HG02759 (cell line): ENCODE results near the gene AHNAK.
"Not testable (repeated sequence)": the region's sequence is repeated elsewhere in the genome, so short reads cannot be mapped to it uniquely, and the experiment has no call there.

ENCODE experiments used
- ATAC-seq: cut with Tn5 transposase; IDR thresholded peaks from one replicate; pipeline ENCODE4 v1.9.1; 2021; ENCODE audit warnings: mild to moderate bottlenecking, moderate library complexity; ENCODE audit not compliant: unreplicated experiment

Gene AHNAK

DNA sequence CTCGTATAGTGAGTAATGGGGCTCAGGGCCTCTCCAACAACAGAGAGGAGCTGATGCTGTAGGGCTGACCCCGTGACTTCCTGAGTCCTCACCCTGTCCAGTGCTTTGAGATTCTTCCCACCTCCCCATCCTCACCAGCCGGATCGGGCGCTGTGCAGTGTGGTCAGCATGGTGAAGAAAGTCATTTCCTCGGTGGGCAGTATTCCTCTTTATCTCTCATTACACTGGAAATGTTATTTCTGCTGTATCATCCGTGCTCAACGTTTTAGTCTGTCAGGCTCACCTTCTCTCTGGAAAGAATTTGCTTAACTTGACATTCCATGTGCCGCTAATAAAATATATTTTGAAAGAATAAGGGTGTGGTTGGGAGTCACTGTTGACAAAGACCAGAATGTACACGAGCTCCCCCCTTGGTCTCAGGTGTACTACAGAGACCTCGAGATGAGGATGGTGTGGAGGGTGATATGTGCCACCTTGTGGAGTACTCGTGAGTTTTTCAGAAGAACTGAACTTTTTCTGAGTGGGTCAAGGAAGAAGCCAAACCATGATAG lies 153.5 kb downstream of the AHNAK start:
- ATAC-seq, result no peak

DNA sequence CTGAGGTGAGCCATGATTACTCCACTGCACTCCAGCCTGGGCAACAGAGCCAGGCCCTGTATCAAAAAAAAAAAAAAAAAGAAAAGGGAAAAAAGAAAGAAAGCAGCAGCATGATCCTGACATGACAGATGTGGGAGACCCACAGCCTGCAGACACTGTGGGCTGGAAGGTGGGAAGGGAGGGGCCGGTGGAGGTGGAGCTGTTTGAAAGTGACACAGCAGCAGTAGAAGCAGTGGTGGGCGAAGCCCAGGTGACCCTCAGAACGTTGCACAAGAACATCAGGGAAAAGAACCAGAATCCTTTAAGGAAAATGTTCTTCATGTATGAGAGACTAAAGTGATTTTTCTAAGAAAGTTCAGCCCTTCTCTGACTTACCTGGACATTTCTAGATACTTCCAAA lies 154.1 kb downstream of the AHNAK start:
- no peak for ATAC-seq

DNA sequence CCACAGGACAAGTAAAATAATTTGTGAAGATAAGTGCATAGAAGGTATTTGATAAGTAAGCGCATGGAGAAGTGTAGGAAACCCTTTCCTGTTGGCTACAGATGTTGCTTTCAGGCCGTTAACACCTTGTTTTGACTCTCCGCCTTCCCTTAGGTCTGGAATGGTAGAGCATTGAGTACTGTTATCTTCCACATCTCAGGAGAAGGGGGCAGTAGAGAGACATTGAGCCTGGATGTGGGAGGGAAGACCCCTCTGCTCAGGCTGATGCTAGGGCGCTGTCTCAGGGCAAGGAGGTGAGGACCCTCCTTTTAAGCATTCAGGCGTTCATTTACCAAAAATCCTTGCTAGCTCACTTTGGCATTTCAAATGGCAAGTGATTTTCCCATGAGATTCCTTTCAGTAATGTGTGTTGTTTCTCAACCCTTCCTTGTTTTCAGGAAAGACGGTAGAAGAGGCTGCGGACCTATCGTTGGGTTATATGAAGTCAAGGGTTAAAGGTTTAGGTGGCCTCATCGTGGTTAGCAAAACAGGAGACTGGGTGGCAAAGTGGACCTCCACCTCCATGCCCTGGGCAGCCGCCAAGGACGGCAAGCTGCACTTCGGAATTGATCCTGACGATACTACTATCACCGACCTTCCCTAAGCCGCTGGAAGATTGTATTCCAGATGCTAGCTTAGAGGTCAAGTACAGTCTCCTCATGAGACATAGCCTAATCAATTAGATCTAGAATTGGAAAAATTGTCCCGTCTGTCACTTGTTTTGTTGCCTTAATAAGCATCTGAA lies 154.8 kb downstream of the AHNAK start:
- ATAC-seq, result no peak

DNA sequence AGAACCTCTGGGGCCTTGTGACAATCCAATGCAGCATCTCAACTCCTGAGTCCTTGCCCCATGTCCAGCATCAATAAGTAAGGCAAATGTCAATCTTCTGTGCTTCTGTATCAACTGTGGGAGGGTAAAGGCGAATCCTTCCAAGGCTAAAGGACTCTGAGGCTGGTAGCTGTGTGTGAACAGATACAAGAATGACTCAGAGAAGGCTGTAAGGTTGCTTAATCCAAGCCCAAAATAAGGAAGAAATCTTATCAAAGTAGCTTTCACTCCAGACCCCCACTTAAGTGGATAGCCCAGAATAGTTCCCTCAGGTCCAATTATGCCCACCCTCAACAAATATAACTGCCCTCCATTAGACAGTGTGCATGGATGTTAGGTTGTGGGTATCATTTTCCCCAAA lies 155.9 kb downstream of the AHNAK start:
- ATAC-seq, result no peak

DNA sequence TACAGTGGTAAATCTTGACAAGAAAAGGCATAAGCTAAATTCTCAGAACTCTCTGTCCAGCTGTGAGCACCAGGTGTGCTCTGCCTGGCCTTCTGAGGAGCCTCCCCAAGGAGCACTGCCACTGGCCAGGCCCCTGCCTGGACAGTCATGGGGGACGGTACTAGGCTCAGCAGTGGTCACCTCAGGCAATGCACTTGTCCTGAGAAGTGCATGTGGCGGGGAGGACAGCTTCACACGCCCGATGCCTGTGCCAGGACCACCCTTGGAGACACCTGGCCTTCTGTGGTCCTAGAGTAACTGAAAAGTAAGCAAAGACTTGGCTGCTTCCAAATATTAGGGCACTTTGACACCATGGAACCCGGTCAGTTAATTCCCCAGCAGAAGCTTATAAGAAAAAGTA lies 156.4 kb downstream of the AHNAK start:
- ATAC-seq, result no peak

DNA sequence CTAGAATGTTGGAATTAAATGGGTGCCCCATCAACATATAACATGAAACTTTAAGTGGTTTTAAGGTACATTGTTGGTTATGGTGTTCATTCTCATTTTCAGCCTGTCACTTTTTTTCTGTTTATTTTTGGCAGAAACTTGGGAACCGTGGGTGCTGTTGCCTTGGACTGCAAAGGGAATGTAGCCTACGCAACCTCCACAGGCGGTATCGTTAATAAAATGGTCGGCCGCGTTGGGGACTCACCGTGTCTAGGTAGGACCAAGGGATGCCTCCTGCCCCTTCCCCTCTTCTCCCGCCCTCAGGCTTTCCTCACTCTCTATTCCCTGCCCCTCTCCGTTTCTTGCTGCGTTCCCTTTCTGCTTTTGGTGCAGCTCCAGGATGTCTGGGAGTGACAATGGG lies 157.6 kb downstream of the AHNAK start:
- ATAC-seq, result no peak

DNA sequence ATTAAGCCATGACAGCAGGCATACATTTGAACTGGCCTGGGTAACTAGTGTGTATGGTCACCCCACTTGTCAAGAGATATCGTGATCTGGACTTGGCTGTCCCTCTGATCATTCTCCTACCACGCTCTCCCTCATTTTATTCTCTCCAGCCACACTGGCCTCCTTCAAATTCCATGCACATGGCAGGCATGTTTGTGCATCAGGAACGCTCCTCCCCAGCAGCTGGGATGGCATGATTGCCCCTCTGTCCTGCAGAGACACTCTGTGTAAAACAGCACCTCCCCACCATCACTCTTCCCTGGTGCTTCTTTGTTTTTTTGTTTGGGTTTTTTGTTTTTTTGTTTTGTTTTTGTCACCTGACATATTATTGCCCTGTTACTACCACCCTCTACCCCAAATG lies 159.2 kb downstream of the AHNAK start:
- no peak for ATAC-seq

DNA sequence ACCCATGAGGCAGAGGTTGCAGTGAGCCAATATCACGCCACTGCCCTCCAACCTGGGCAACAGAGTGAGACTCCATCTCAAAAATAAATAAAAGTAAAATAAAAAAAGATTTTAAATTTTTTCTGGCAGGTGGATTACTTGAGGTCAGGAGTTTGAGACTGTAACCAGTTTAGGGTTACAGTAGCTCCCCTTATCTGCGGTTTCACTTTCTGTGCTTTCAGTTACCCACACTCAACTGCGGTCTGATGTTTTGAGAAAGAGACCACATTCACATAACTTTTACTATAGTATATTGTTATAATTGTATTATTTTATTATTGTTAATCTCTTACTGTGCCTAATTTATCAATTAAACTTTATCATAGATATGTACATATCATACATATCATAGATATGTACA lies 160.5 kb downstream of the AHNAK start:
- ATAC-seq, result not testable (repeated sequence)

DNA sequence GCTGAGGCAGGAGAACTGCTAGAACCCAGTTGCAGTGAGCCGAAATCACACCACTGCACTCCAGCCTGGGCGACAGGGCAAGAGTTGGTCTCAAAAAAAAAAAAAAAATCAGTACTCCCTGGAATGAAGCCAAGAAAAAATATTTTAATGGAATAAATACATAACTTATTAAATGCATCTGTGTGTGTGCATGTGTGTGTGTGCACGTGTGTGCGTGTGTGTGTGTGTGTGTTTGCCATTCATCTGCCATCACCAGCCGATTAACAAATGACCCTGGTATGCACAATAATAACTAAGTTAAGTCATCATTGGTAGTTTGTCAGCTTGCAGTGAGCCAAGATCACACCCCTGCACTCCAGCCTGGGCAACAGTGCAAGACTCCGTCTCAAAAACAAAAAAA lies 162.8 kb downstream of the AHNAK start:
- no peak for ATAC-seq
